Activated CD8-positive, alpha-beta T cell treated with anti-CD3 and anti-CD28 coated beads for 36 hours (primary cell): ENCODE data around the gene BICD2. TPM values are rescaled to one million over a fixed set of nuclear protein-coding genes. Genes with fewer than 3 reads are reported as not detected.

ENCODE experiments used
- ATAC-seq: fragments of 200-7000 bp; cut with Tn5 transposase; one replicate; pipeline ENCODE4 v1.10.0; 2021; ENCODE audit warnings: mild to moderate bottlenecking, moderate library complexity
- CTCF ChIA-PET: fragments of 350-600 bp; sonication (Branson Sonifier 250); formaldehyde crosslinking; loops from one replicate; lab custom pipeline; 2021; ENCODE audit warnings: antibody characterized with exemption; lab: Charles Lee
- POLR2A ChIA-PET: fragments of 350-600 bp; sonication (Branson Sonifier 250); formaldehyde crosslinking; loops from one replicate; lab custom pipeline; 2021; ENCODE audit warnings: antibody characterized with exemption; lab: Charles Lee
- DNase-seq: peaks from one replicate; pipeline ENCODE4 v3.0.0-alpha.2; 2020
- H3K27ac Mint-ChIP-seq: one replicate; pipeline ENCODE4 v1.8.0; 2021; ENCODE audit warnings: mild to moderate bottlenecking, mixed read lengths
- H3K27me3 Mint-ChIP-seq: one replicate; pipeline ENCODE4 v1.8.0; 2021; ENCODE audit warnings: mixed read lengths
- H3K36me3 Mint-ChIP-seq: one replicate; pipeline ENCODE4 v1.8.0; 2021; ENCODE audit warnings: low read depth, mixed read lengths
- H3K4me1 Mint-ChIP-seq: one replicate; pipeline ENCODE4 v1.8.0; 2021; ENCODE audit warnings: low read depth, mixed read lengths
- H3K4me3 Mint-ChIP-seq: one replicate; pipeline ENCODE4 v1.8.0; 2021; ENCODE audit warnings: mild to moderate bottlenecking, moderate library complexity, mixed read lengths
- H3K9me3 Mint-ChIP-seq: one replicate; pipeline ENCODE4 v1.8.0; 2021; ENCODE audit warnings: mixed read lengths
- intact Hi-C: fragments of 100-400 bp; cut with micrococcal nuclease; formaldehyde crosslinking; loops from one replicate; pipeline ENCODE4 v1.10.0; 2022
- total RNA-seq, 2 experiments: library from RNA; stranded (reverse); gene quantifications; one replicate each; pipeline ENCODE4 v1.2.3, GENCODE V29; 2021
- TF ChIP-seq, protein P1 (sequence below): fragments of 200-600 bp; IDR thresholded peaks from one replicate; pipeline ENCODE4 v1.8.0; 2022; ENCODE audit warnings: antibody characterized with exemption, mild to moderate bottlenecking

Gene BICD2
- total RNA-seq, 2 experiments from 2014 or later: 14.2 to 16.8 TPM

DNA sequence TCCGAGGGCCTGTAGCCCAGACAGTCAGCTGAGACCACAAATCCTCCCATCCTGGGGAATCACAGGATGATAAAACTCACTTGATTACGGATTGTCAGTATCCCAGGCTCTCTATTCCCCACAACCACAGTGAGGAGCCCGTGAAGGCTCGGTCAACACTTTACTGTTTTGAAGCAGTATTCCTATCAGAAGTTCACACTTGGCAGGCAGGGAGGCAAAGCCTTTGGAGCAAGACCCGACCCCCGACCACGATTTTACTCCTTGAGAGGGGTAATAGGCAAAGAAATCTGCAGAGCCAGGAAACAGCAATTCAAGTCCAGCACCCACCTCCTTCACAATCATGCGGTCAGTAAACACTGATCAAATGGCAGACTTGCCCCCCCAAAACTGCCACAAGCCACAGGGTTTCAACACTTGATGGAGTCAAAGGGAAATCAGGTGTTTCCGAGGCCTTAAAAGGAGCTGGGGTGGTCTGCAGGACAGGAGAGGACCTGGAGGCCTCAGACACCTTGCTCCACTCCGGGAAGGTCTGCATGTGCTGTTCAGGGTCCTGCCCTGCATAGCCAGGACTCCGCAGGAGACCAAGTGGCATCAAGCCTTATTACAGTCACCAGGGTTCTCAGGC is 25.2 kb downstream of the BICD2 start:
- DNase-seq (no peak), ATAC-seq (no peak)
- peaks cover 80% of the 10 kb centered on the region for H3K4me1 Mint-ChIP-seq
- H3K27me3 Mint-ChIP-seq: no peaks in the 10 kb centered on the region
- H3K9me3 Mint-ChIP-seq: no peaks in the 10 kb centered on the region
- H3K4me3 Mint-ChIP-seq: no peak overlapping the region
- intact Hi-C loops: no loop called here
- H3K27ac Mint-ChIP-seq: no peak overlapping the region
- ChIA-PET CTCF (interaction anchor here (1.6 to 3.0 kb wide), 2 partner anchors 22 to 26 kb away, joined by 4 to 9 read pairs; no protein-coding TSS in a partner anchor), POLR2A (no interaction called here)
- TF ChIP-seq, protein P1, sequence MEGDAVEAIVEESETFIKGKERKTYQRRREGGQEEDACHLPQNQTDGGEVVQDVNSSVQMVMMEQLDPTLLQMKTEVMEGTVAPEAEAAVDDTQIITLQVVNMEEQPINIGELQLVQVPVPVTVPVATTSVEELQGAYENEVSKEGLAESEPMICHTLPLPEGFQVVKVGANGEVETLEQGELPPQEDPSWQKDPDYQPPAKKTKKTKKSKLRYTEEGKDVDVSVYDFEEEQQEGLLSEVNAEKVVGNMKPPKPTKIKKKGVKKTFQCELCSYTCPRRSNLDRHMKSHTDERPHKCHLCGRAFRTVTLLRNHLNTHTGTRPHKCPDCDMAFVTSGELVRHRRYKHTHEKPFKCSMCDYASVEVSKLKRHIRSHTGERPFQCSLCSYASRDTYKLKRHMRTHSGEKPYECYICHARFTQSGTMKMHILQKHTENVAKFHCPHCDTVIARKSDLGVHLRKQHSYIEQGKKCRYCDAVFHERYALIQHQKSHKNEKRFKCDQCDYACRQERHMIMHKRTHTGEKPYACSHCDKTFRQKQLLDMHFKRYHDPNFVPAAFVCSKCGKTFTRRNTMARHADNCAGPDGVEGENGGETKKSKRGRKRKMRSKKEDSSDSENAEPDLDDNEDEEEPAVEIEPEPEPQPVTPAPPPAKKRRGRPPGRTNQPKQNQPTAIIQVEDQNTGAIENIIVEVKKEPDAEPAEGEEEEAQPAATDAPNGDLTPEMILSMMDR: no peak
- H3K36me3 Mint-ChIP-seq: no peaks in the 10 kb centered on the region

DNA sequence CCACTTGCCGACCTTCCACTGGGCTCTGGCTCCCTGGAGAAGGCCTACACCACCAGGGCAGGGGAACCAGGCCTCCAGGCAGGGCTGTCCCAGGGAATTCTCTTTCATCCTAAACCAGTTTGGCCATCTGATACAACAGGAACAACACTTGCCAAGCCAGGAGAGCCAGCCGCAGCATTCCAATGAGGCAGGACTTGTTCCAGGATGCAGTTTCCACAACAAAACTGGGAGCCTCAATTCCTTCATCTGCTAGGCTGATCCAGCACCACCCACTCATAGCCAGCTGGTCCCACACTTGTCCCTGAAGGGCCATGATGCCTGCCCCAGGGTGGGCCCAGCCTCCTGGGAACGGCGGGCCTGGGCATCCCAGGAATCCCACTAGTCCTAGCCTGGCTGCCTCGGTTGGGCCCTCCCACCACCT is 26.0 kb downstream of the BICD2 start:
- POLR2A ChIA-PET: no interaction called here
- no peak for DNase-seq

GRCh38 chr9:92737611-92738299 is 26.9 kb downstream of the BICD2 start:
- Mint-ChIP-seq H3K27me3 (no peaks in the 10 kb centered on the region), H3K27ac (peak overlapping the region; percentile 66), H3K4me1 (peaks cover 73% of the 10 kb centered on the region), H3K36me3 (no peaks in the 10 kb centered on the region), H3K4me3 (no peak overlapping the region), H3K9me3 (no peaks in the 10 kb centered on the region)
- CTCF ChIA-PET: interaction anchor here (1.1 to 3.0 kb wide), 3 partner anchors 9 to 22 kb away, joined by 3 to 9 read pairs (median 4); no protein-coding TSS in a partner anchor
- no peak for ATAC-seq
- TF ChIP-seq, protein P1: no peak
- DNase-seq: no peak
- intact Hi-C loops: no loop called here
- POLR2A ChIA-PET: interaction anchor here (0.9 kb wide), 1 partner anchor 9 kb away, joined by 3 read pairs; no protein-coding TSS in a partner anchor

More for the DNA sequence above, 26.0 kb downstream of the BICD2 start:
- Mint-ChIP-seq H3K9me3 (no peaks in the 10 kb centered on the region), H3K4me1 (peaks cover 75% of the 10 kb centered on the region), H3K36me3 (no peaks in the 10 kb centered on the region), H3K4me3 (no peak overlapping the region), H3K27ac (peak overlapping the region; percentile 63), H3K27me3 (no peaks in the 10 kb centered on the region)
- no peak for ATAC-seq
- TF ChIP-seq, protein P1: no peak
- CTCF ChIA-PET: interaction anchor here (1.1 to 3.0 kb wide), 2 partner anchors 21 to 23 kb away, joined by 3 to 9 read pairs; no protein-coding TSS in a partner anchor
- intact Hi-C loops: no loop called here

- DNase-seq (no peak), ATAC-seq (no peak)
- CTCF ChIA-PET: interaction anchor here (1.0 to 2.1 kb wide), 2 partner anchors 10 to 21 kb away, joined by 3 to 4 read pairs; no protein-coding TSS in a partner anchor
- no peaks in the 10 kb centered on the region for H3K27me3 Mint-ChIP-seq
- no peaks in the 10 kb centered on the region for H3K36me3 Mint-ChIP-seq
- no peak overlapping the region for H3K4me3 Mint-ChIP-seq
- no peaks in the 10 kb centered on the region for H3K9me3 Mint-ChIP-seq
- POLR2A ChIA-PET: interaction anchor here (0.9 kb wide), 1 partner anchor 10 kb away, joined by 3 read pairs; no protein-coding TSS in a partner anchor
- peaks cover 70% of the 10 kb centered on the region for H3K4me1 Mint-ChIP-seq
- TF ChIP-seq, protein P1: no peak
- intact Hi-C loops: no loop called here
- no peak overlapping the region for H3K27ac Mint-ChIP-seq
Measured at GRCh38 chr9:92737216-92737606, 27.4 kb downstream of the BICD2 start.
